ENCODE measurements around the gene FKBP2.

- TF ChIP-seq ZNF274 (IDR thresholded peaks at IDR 0.05; ENCODE audit: low read depth, low read length) (no peak), YY1 (IDR thresholded peaks at IDR 0.05; ENCODE audit: insufficient read depth, insufficient read length) (no peak), SUZ12 (IDR thresholded peaks at IDR 0.05; ENCODE audit: extremely low read depth, insufficient read depth, insufficient read length) (no peak)
Observed at GRCh38 chr11:64281957-64282770, 41.3 kb downstream of the FKBP2 start.
